Astrocyte (in vitro differentiated cells and primary cell): Measurements from ENCODE around the gene TFDP2. TPM values are rescaled to one million over a fixed set of nuclear protein-coding genes. Genes with fewer than 3 reads are reported as not detected.

Source experiments
- DNase-seq: peaks from one replicate; pipeline ENCODE4 v3.0.0-alpha.2; 2010; ENCODE audit warnings: low read depth
- FAIRE-seq: peaks from 2 replicates; lab custom pipeline; 2011; peaks lifted over from hg19 to GRCh38; lab: Jason Lieb, UNC
- H2AFZ ChIP-seq: 2 replicates; pipeline ENCODE4 v1.6.0; 2012; ENCODE audit warnings: low read depth, low read length, inconsistent platforms
- H3K27ac ChIP-seq: 2 replicates; pipeline ENCODE4 v1.5.1; 2011; ENCODE audit warnings: low read depth, low read length, inconsistent platforms
- H3K27me3 ChIP-seq: 2 replicates; pipeline ENCODE4 v1.6.0; 2011; ENCODE audit warnings: low read length, inconsistent platforms; ENCODE audit not compliant: insufficient read depth
- H3K36me3 ChIP-seq: 2 replicates; pipeline ENCODE4 v1.5.1; 2011; ENCODE audit warnings: low read length, inconsistent platforms; ENCODE audit not compliant: insufficient read depth
- H3K4me1 ChIP-seq: 2 replicates; pipeline ENCODE4 v1.5.1; 2011; ENCODE audit warnings: low read length, inconsistent platforms; ENCODE audit not compliant: insufficient read depth
- H3K4me2 ChIP-seq: 2 replicates; pipeline ENCODE4 v1.6.0; 2012; ENCODE audit warnings: low read length, inconsistent platforms
- H3K4me3 ChIP-seq: 2 replicates; pipeline ENCODE4 v1.5.1; 2011; ENCODE audit warnings: low read depth, mild to moderate bottlenecking, low read length, inconsistent platforms; ENCODE audit not compliant: insufficient read depth
- H3K79me2 ChIP-seq: 2 replicates; pipeline ENCODE4 v1.6.0; 2012; ENCODE audit warnings: mild to moderate bottlenecking, low read length, inconsistent platforms; ENCODE audit not compliant: insufficient read depth
- H3K9ac ChIP-seq: 2 replicates; pipeline ENCODE4 v1.6.0; 2012; ENCODE audit warnings: mild to moderate bottlenecking, low read length, inconsistent platforms
- H3K9me3 ChIP-seq: 2 replicates; pipeline ENCODE4 v1.5.1; 2012; ENCODE audit warnings: low read depth, mild to moderate bottlenecking, low read length, inconsistent platforms; ENCODE audit not compliant: insufficient read depth
- H4K20me1 ChIP-seq: 2 replicates; pipeline ENCODE4 v1.6.0; 2012; ENCODE audit warnings: low read length, inconsistent platforms; ENCODE audit not compliant: insufficient read depth
- H3K27ac Mint-ChIP-seq: one replicate; pipeline ENCODE4 v1.8.0; 2021; ENCODE audit warnings: mild to moderate bottlenecking, mixed read lengths; ENCODE audit not compliant: unreplicated experiment
- H3K27me3 Mint-ChIP-seq: one replicate; pipeline ENCODE4 v1.8.0; 2021; ENCODE audit warnings: low read depth, mixed read lengths; ENCODE audit not compliant: unreplicated experiment
- H3K36me3 Mint-ChIP-seq: one replicate; pipeline ENCODE4 v1.8.0; 2021; ENCODE audit warnings: low read depth, mixed read lengths; ENCODE audit not compliant: unreplicated experiment
- H3K4me1 Mint-ChIP-seq: one replicate; pipeline ENCODE4 v1.8.0; 2021; ENCODE audit warnings: low read depth, mixed read lengths; ENCODE audit not compliant: unreplicated experiment
- H3K4me3 Mint-ChIP-seq: one replicate; pipeline ENCODE4 v1.8.0; 2021; ENCODE audit warnings: mild to moderate bottlenecking, moderate library complexity, mixed read lengths; ENCODE audit not compliant: unreplicated experiment
- H3K9me3 Mint-ChIP-seq: one replicate; pipeline ENCODE4 v1.8.0; 2021; ENCODE audit warnings: mild to moderate bottlenecking, mixed read lengths; ENCODE audit not compliant: unreplicated experiment
- CTCF ChIP-seq: IDR thresholded peaks from 2 replicates; pipeline ENCODE4 v1.5.1; 2011; ENCODE audit warnings: low read depth, mild to moderate bottlenecking, inconsistent platforms, low read length, moderate library complexity; ENCODE audit not compliant: insufficient read depth
- EZH2 ChIP-seq: IDR thresholded peaks from 2 replicates; pipeline ENCODE4 v1.6.1; 2012; ENCODE audit warnings: mild to moderate bottlenecking, low read length, inconsistent platforms; ENCODE audit not compliant: insufficient read depth
- total RNA-seq: library from RNA; stranded (reverse); gene quantifications from 2 replicates; pipeline ENCODE4 v1.2.1, GENCODE V29; 2021

TFDP2 gene
- total RNA-seq, 1 donor from 2014 or later: 51.0 TPM

GRCh38 chr3:142112601-142113000, 36.7 kb downstream of the TFDP2 start:
- no peaks in the 10 kb centered on the region for H3K79me2 ChIP-seq
- Mint-ChIP-seq H3K4me3 (no peak overlapping the region), H3K27me3 (no peaks in the 10 kb centered on the region), H3K27ac (no peak overlapping the region), H3K4me1 (peaks cover 3% of the 10 kb centered on the region), H3K9me3 (peaks cover 4% of the 10 kb centered on the region), H3K36me3 (peaks cover 2% of the 10 kb centered on the region)
- no peak for DNase-seq
- H3K36me3 ChIP-seq: no peaks in the 10 kb centered on the region
- no peak overlapping the region for H3K9ac ChIP-seq
- no peak for FAIRE-seq
- no peak overlapping the region for H3K4me2 ChIP-seq
- H3K4me3 ChIP-seq: no peak overlapping the region
- H4K20me1 ChIP-seq: peaks cover 5% of the 10 kb centered on the region
- H2AFZ ChIP-seq: no peak overlapping the region
- TF ChIP-seq CTCF (no peak), EZH2 (no peak)
- no peaks in the 10 kb centered on the region for H3K27me3 ChIP-seq
- H3K4me1 ChIP-seq: peaks cover 4% of the 10 kb centered on the region
- H3K9me3 ChIP-seq: no peaks in the 10 kb centered on the region
- H3K27ac ChIP-seq: no peak overlapping the region

- Histone ChIP-seq H4K20me1 (no peaks in the 10 kb centered on the region), H3K79me2 (no peaks in the 10 kb centered on the region), H3K27ac (no peak overlapping the region), H3K27me3 (no peaks in the 10 kb centered on the region), H2AFZ (no peak overlapping the region), H3K36me3 (no peaks in the 10 kb centered on the region), H3K4me3 (no peak overlapping the region), H3K4me1 (no peaks in the 10 kb centered on the region), H3K4me2 (no peak overlapping the region), H3K9ac (no peak overlapping the region), H3K9me3 (no peaks in the 10 kb centered on the region)
- no peaks in the 10 kb centered on the region for H3K27me3 Mint-ChIP-seq
- H3K4me3 Mint-ChIP-seq: no peak overlapping the region
- TF ChIP-seq EZH2 (no peak), CTCF (no peak)
- no peak overlapping the region for H3K27ac Mint-ChIP-seq
- peaks cover 2% of the 10 kb centered on the region for H3K36me3 Mint-ChIP-seq
- DNase-seq (no peak), FAIRE-seq (no peak)
- H3K4me1 Mint-ChIP-seq: peaks cover 3% of the 10 kb centered on the region
- peaks cover 1% of the 10 kb centered on the region for H3K9me3 Mint-ChIP-seq
These were observed 42.8 kb downstream of the TFDP2 start for GRCh38 chr3:142106548-142106947.

- no peak overlapping the region for H3K9ac ChIP-seq
- no peaks in the 10 kb centered on the region for H4K20me1 ChIP-seq
- no peaks in the 10 kb centered on the region for H3K79me2 ChIP-seq
- TF ChIP-seq CTCF (no peak), EZH2 (no peak)
- no peaks in the 10 kb centered on the region for H3K36me3 ChIP-seq
- H2AFZ ChIP-seq: no peak overlapping the region
- H3K4me1 Mint-ChIP-seq: peaks cover 3% of the 10 kb centered on the region
- H3K27ac Mint-ChIP-seq: no peak overlapping the region
- DNase-seq: no peak
- no peak overlapping the region for H3K4me3 ChIP-seq
- FAIRE-seq: no peak
- H3K27me3 Mint-ChIP-seq: no peaks in the 10 kb centered on the region
- no peaks in the 10 kb centered on the region for H3K9me3 ChIP-seq
- no peaks in the 10 kb centered on the region for H3K27me3 ChIP-seq
- no peak overlapping the region for H3K4me2 ChIP-seq
- H3K4me3 Mint-ChIP-seq: no peak overlapping the region
- no peak overlapping the region for H3K27ac ChIP-seq
- H3K36me3 Mint-ChIP-seq: no peaks in the 10 kb centered on the region
- no peaks in the 10 kb centered on the region for H3K4me1 ChIP-seq
- no peaks in the 10 kb centered on the region for H3K9me3 Mint-ChIP-seq
These were observed 43.4 kb downstream of the TFDP2 start for GRCh38 chr3:142105991-142106390.
